ENCODE results near the gene SEC16B.
A peak's percentile ranks its signal among the peaks of the same experiment; 100 is the strongest.

DNA sequence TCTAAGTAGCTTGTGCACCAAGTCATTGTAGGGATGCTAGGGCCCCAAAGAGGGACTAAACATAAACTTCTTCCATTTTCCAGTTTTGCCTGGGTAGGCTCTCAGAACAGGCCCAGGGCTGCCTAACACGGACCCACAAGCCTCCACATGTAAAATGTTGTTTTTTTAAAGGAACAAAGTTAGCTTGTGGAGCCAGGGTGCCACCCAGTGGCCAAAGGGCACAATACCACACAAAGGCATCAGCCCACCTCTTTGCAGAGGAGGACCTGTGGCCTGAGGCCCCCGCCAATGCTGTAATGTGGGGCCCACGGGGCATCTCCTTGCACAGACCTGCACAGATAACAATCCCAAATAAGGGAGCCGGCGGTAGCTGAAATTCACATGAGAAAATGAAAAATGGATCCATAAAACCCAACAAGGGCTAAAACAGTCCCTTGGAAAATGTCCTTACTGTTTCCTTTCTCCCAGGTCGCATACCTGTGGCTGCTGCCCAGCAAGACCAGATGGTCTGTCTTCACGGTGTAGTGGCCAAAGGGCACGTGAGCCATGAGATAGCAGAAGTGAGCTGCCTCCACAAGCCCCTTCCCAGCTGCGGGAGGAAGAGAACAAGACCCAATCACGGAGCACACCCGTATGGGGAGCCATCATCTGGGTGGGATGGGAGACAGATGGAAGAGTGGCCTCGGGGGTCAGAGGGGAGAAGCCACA, 23.8 kb downstream of the SEC16B start:
- TF ChIP-seq, protein P1, sequence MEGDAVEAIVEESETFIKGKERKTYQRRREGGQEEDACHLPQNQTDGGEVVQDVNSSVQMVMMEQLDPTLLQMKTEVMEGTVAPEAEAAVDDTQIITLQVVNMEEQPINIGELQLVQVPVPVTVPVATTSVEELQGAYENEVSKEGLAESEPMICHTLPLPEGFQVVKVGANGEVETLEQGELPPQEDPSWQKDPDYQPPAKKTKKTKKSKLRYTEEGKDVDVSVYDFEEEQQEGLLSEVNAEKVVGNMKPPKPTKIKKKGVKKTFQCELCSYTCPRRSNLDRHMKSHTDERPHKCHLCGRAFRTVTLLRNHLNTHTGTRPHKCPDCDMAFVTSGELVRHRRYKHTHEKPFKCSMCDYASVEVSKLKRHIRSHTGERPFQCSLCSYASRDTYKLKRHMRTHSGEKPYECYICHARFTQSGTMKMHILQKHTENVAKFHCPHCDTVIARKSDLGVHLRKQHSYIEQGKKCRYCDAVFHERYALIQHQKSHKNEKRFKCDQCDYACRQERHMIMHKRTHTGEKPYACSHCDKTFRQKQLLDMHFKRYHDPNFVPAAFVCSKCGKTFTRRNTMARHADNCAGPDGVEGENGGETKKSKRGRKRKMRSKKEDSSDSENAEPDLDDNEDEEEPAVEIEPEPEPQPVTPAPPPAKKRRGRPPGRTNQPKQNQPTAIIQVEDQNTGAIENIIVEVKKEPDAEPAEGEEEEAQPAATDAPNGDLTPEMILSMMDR (IDR thresholded peaks at IDR 0.05), result peak; percentile 46 to 77 (median 63)
- no peak for TF ChIP-seq POLR2A (IDR thresholded peaks at IDR 0.05)
